ENCODE data around the gene DBP.
"Not testable (repeated sequence)": the region's sequence is repeated elsewhere in the genome, so short reads cannot be mapped to it uniquely, and the experiment has no call there.

Gene DBP

GRCh38 chr19:48661711-48662090 lies 24.5 kb upstream of the DBP start:
- no peak overlapping the region for H3K4me3 Mint-ChIP-seq
- peaks cover 13% of the 10 kb centered on the region for H3K4me1 Mint-ChIP-seq
- no peaks in the 10 kb centered on the region for H3K36me3 Mint-ChIP-seq (ENCODE audit: low read depth)
- H3K27me3 Mint-ChIP-seq (ENCODE audit: low read depth) = peaks cover 12% of the 10 kb centered on the region
- no peak overlapping the region for H3K27ac Mint-ChIP-seq
- H3K9me3 Mint-ChIP-seq = no peaks in the 10 kb centered on the region
- TF ChIP-seq CTCF (IDR thresholded peaks at IDR 0.05; ENCODE audit: unreplicated experiment in 3 of 3) = no peak

DNA sequence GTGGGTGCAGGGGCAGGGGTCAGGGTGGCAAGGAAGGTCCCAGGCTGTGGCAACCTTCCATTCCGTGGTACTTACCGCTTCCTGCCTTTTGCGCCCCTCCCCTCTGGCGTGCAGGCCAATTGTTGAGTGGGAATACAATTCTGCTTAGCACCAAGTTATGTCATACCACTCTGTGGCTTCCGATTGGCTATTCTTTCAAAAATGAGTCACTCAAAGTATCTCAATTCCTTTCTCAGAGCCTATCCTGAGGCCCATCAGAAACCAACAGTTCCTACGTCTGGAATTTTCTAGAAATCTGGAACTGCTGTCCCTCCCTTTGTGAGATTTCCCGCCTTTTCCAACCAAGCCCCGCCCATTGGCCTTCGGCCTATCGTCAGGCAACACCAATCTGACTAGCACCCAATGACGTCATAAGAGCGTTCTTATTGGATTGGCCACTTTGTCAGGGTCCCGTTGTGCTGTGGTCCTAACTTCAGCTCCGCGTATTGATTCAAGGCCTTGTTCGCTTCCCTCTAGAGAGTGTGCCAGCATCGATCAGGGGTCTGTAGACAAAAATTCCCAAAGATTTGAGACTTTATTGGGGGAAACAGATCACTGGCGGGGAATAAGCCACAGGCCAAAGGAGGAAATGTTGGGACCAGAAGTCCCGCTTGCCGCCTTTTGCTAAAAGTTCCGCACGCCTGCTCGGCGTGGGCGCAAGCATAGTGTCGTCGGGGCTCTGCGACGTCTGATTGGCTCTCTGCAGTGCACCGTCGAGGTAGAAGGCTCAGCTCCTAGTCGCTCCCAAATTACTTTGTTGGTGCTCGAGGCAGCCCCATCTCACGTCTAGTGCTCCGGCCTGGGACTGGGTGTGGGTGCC lies 23.9 kb upstream of the DBP start:
- H3K27me3 Mint-ChIP-seq (ENCODE audit: low read depth) = peaks cover 12% of the 10 kb centered on the region
- H3K9me3 Mint-ChIP-seq = no peaks in the 10 kb centered on the region
- TF ChIP-seq CTCF (IDR thresholded peaks at IDR 0.05; ENCODE audit: unreplicated experiment in 3 of 3) = no peak
- no peak overlapping the region for H3K4me3 Mint-ChIP-seq
- peaks cover 15% of the 10 kb centered on the region for H3K4me1 Mint-ChIP-seq
- H3K27ac Mint-ChIP-seq = peak overlapping the region; percentile 14 to 68 (median 38)
- no peaks in the 10 kb centered on the region for H3K36me3 Mint-ChIP-seq (ENCODE audit: low read depth)

- Mint-ChIP-seq H3K27me3 (ENCODE audit: low read depth) (peaks cover 12% of the 10 kb centered on the region), H3K27ac (no peak overlapping the region), H3K9me3 (no peaks in the 10 kb centered on the region), H3K4me3 (no peak overlapping the region), H3K4me1 (peaks cover 18% of the 10 kb centered on the region), H3K36me3 (ENCODE audit: low read depth) (no peaks in the 10 kb centered on the region)
- no peak for TF ChIP-seq CTCF (IDR thresholded peaks at IDR 0.05; ENCODE audit: unreplicated experiment in 3 of 3)
Observed at GRCh38 chr19:48659768-48660167, 22.6 kb upstream of the DBP start.

GRCh38 chr19:48658483-48658882 lies 21.3 kb upstream of the DBP start:
- Mint-ChIP-seq H3K4me3 (no peak overlapping the region), H3K27me3 (ENCODE audit: low read depth) (peaks cover 12% of the 10 kb centered on the region), H3K9me3 (no peaks in the 10 kb centered on the region), H3K4me1 (peaks cover 25% of the 10 kb centered on the region), H3K36me3 (ENCODE audit: low read depth) (no peaks in the 10 kb centered on the region), H3K27ac (no peak overlapping the region)
- no peak for TF ChIP-seq CTCF (IDR thresholded peaks at IDR 0.05; ENCODE audit: unreplicated experiment in 3 of 3)

GRCh38 chr19:48657828-48658227 lies 20.6 kb upstream of the DBP start:
- H3K27me3 Mint-ChIP-seq (ENCODE audit: low read depth); H3K4me3 Mint-ChIP-seq; H3K27ac Mint-ChIP-seq; H3K36me3 Mint-ChIP-seq (ENCODE audit: low read depth); H3K9me3 Mint-ChIP-seq: not testable (repeated sequence)
- peaks cover 25% of the 10 kb centered on the region for H3K4me1 Mint-ChIP-seq

DNA sequence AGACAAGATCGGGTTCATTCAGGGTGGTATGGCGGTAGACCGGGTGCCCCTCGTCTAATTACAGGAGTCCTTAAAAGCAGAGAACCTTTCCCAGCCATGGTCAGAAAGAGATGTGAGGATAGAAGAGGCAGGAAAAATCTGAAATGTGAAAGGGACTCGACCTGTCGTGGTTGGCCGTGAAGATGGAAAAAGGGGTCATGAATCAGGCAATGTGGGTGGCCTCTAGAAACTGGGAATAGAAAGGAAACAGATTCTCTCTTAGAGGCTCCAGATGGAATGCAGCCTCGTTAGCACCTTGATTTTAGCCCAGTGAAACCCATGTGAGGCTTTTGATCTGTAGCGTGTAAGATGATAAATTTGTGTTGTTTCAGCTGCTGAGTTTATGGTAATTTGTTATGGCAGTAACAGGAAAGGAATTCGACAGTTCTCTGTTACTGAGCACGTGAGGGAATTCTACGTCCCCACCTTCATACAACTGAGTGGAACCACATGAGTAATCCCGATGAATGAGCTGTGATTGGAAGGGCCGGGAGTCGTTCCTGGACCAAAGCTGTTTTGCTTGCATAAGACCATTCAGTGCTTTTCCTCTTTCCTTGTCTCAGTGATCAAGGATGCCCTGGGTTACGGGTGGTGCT lies 19.8 kb upstream of the DBP start:
- Mint-ChIP-seq H3K27me3 (ENCODE audit: low read depth) (peaks cover 12% of the 10 kb centered on the region), H3K4me1 (peaks cover 29% of the 10 kb centered on the region), H3K36me3 (ENCODE audit: low read depth) (no peaks in the 10 kb centered on the region), H3K27ac (peak overlapping the region; percentile 52 to 59 (median 57)), H3K9me3 (no peaks in the 10 kb centered on the region), H3K4me3 (no peak overlapping the region)
- TF ChIP-seq CTCF (IDR thresholded peaks at IDR 0.05; ENCODE audit: unreplicated experiment in 3 of 3) = no peak
